MM.1S (cell line): Measurements from ENCODE around the gene NEGR1.

Experiments used
- DNase-seq: peaks from one replicate; pipeline ENCODE4 v3.0.0-alpha.2; 2015
- H2AFZ ChIP-seq: fragments of 300-600 bp; sonication (generic); 2 replicates; pipeline ENCODE4 v1.6.0; 2016; ENCODE audit warnings: antibody characterized with exemption, low read length
- H3F3A ChIP-seq: fragments of 300-600 bp; sonication (generic); 2 replicates; pipeline ENCODE4 v1.6.1; 2016; ENCODE audit warnings: mild to moderate bottlenecking, antibody characterized with exemption, low read length, moderate library complexity, mixed read lengths; ENCODE audit not compliant: insufficient read depth
- H3K27ac ChIP-seq: fragments of 300-600 bp; sonication (generic); 2 replicates; pipeline ENCODE4 v1.5.1; 2016; ENCODE audit warnings: mild to moderate bottlenecking, low read length
- H3K27me3 ChIP-seq: fragments of 300-600 bp; sonication (generic); replicated peaks from 2 replicates; pipeline ENCODE4 v1.6.0; 2016; ENCODE audit warnings: low read length; ENCODE audit not compliant: insufficient read depth
- H3K36me3 ChIP-seq: fragments of 300-600 bp; sonication (generic); replicated peaks from 2 replicates; pipeline ENCODE4 v1.6.1; 2016; ENCODE audit warnings: mild to moderate bottlenecking, low read length, mixed read lengths; ENCODE audit not compliant: insufficient read depth
- H3K4me1 ChIP-seq: fragments of 300-600 bp; sonication (generic); 2 replicates; pipeline ENCODE4 v1.6.1; 2016; ENCODE audit warnings: low read length, mixed read lengths
- H3K4me2 ChIP-seq: fragments of 300-600 bp; sonication (generic); 2 replicates; pipeline ENCODE4 v1.6.0; 2016; ENCODE audit warnings: low read depth, low read length
- H3K4me3 ChIP-seq: fragments of 300-600 bp; sonication (generic); 2 replicates; pipeline ENCODE4 v1.5.1; 2016; ENCODE audit warnings: low read length, mixed read lengths
- H3K79me2 ChIP-seq: fragments of 300-600 bp; sonication (generic); 2 replicates; pipeline ENCODE4 v1.6.1; 2016; ENCODE audit warnings: mixed run types, low read length, mixed read lengths
- H3K9ac ChIP-seq: fragments of 300-600 bp; sonication (generic); 2 replicates; pipeline ENCODE4 v1.6.1; 2016; ENCODE audit warnings: low read length, mixed read lengths
- H3K9me2 ChIP-seq: fragments of 300-600 bp; sonication (generic); replicated peaks from 2 replicates; pipeline ENCODE4 v1.6.1; 2016; ENCODE audit warnings: mild to moderate bottlenecking, low read length, mixed read lengths; ENCODE audit not compliant: insufficient read depth
- H3K9me3 ChIP-seq: fragments of 300-600 bp; sonication (generic); replicated peaks from 2 replicates; pipeline ENCODE4 v1.6.1; 2016; ENCODE audit warnings: mild to moderate bottlenecking, low read length, mixed read lengths; ENCODE audit not compliant: insufficient read depth
- H4K20me1 ChIP-seq: fragments of 300-600 bp; sonication (generic); 2 replicates; pipeline ENCODE4 v1.6.1; 2016; ENCODE audit warnings: mild to moderate bottlenecking, low read length, moderate library complexity, mixed read lengths; ENCODE audit not compliant: insufficient read depth
- EZH2 ChIP-seq: fragments of 300-600 bp; sonication (generic); optimal IDR thresholded peaks from 2 replicates; pipeline ENCODE3; 2017; ENCODE audit warnings: low read depth, mild to moderate bottlenecking, antibody characterized with exemption, low read length, mixed read lengths
- EZH2phosphoT487 ChIP-seq: fragments of 300-600 bp; sonication (generic); IDR thresholded peaks from 2 replicates; pipeline ENCODE4 v1.6.1; 2018; ENCODE audit warnings: antibody characterized with exemption, low read length
- TF ChIP-seq, protein P1 (sequence below): fragments of 300-600 bp; sonication (generic); IDR thresholded peaks from 2 replicates; pipeline ENCODE4 v1.5.1; 2016; ENCODE audit warnings: antibody characterized with exemption, low read length, mixed read lengths

NEGR1 gene

DNA sequence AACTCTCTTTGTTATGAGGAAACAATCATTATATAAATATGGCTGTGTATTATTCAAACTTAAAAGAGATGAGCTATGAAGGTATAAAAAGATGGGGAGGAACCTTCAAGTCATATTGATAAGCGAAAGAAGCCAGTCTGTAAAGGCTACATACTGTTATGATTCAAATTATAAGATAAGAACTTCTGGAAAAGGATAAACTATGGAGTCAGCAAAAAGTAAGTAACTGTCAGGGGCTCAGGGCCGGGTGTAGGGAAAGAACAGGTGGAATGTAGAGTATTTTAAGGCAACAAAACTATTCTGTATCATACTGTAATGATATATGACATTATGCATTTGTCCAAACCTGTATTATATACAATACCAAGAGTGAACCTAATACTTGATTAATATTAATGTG is 628.4 kb downstream of the NEGR1 start:
- DNase-seq, result no peak
- H2AFZ ChIP-seq, result no peak overlapping the region
- no peaks in the 10 kb centered on the region for H3K9me3 ChIP-seq
- H3K27ac ChIP-seq, result no peak overlapping the region
- no peak overlapping the region for H3K4me3 ChIP-seq
- peaks cover 13% of the 10 kb centered on the region; the same call in 1 of the 2 replicates for H3K4me1 ChIP-seq
- no peaks in the 10 kb centered on the region for H3K27me3 ChIP-seq
- TF ChIP-seq EZH2 (no peak), EZH2phosphoT487 (no peak)
- TF ChIP-seq, protein P1, sequence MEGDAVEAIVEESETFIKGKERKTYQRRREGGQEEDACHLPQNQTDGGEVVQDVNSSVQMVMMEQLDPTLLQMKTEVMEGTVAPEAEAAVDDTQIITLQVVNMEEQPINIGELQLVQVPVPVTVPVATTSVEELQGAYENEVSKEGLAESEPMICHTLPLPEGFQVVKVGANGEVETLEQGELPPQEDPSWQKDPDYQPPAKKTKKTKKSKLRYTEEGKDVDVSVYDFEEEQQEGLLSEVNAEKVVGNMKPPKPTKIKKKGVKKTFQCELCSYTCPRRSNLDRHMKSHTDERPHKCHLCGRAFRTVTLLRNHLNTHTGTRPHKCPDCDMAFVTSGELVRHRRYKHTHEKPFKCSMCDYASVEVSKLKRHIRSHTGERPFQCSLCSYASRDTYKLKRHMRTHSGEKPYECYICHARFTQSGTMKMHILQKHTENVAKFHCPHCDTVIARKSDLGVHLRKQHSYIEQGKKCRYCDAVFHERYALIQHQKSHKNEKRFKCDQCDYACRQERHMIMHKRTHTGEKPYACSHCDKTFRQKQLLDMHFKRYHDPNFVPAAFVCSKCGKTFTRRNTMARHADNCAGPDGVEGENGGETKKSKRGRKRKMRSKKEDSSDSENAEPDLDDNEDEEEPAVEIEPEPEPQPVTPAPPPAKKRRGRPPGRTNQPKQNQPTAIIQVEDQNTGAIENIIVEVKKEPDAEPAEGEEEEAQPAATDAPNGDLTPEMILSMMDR, result no peak
- H3K79me2 ChIP-seq, result no peaks in the 10 kb centered on the region
- no peak overlapping the region for H3K9ac ChIP-seq
- no peaks in the 10 kb centered on the region for H3F3A ChIP-seq
- no peaks in the 10 kb centered on the region for H3K9me2 ChIP-seq
- H4K20me1 ChIP-seq, result no peaks in the 10 kb centered on the region
- no peak overlapping the region for H3K4me2 ChIP-seq
- H3K36me3 ChIP-seq, result no peaks in the 10 kb centered on the region

DNA sequence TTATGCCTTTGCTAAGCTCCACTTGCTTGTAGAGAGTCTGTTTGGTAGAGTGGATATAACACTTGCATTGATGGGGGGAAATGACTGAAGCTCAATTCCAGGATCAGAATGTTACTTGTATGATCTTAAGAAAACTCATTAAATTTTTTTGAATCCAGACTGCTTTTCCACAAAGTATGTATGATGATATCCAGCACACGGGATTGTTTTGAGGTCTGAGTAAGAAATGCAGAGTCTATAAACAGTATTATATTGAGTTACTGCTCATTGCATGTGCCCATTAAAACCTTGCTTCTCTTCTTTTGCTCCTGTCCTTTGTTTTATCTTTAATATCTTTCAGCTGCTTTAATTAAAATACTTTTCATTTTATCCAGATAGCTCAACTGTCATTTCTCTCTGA is 631.1 kb downstream of the NEGR1 start:
- H3F3A ChIP-seq, result peaks cover 4% of the 10 kb centered on the region; the same call in 1 of the 2 replicates
- H3K79me2 ChIP-seq, result no peaks in the 10 kb centered on the region
- H4K20me1 ChIP-seq, result no peaks in the 10 kb centered on the region
- H3K36me3 ChIP-seq, result no peaks in the 10 kb centered on the region
- no peaks in the 10 kb centered on the region for H3K27me3 ChIP-seq
- DNase-seq, result no peak
- TF ChIP-seq EZH2 (no peak), EZH2phosphoT487 (no peak)
- TF ChIP-seq, protein P1, result no peak
- no peak overlapping the region for H3K4me3 ChIP-seq
- no peak overlapping the region for H3K9ac ChIP-seq
- H3K4me1 ChIP-seq, result peaks cover 38% of the 10 kb centered on the region
- H3K27ac ChIP-seq, result no peak overlapping the region
- no peaks in the 10 kb centered on the region for H3K9me3 ChIP-seq
- H3K4me2 ChIP-seq, result no peak overlapping the region
- H3K9me2 ChIP-seq, result no peaks in the 10 kb centered on the region
- H2AFZ ChIP-seq, result no peak overlapping the region

DNA sequence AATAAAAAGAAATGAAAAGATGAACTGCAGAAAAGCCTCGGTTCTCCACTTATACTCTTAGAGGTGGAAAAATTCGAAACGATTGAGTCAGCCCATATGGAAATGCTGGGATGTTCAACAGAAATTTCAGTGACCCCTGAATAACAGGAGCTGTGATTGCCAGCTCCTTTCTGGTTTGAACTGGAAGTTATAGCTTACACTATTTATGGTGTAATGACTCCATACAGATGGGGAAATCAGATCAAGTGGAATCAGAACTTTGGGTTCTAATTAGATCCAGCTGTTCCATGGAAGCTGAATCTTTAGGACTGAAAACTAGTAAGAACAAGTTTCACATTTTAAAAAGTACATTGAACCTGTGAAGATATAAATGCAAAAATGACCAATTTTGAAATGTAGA is 632.2 kb downstream of the NEGR1 start:
- TF ChIP-seq, protein P1, result no peak
- TF ChIP-seq EZH2 (no peak), EZH2phosphoT487 (no peak)
- H3K9me3 ChIP-seq, result no peaks in the 10 kb centered on the region
- no peaks in the 10 kb centered on the region for H3K27me3 ChIP-seq
- H4K20me1 ChIP-seq, result no peaks in the 10 kb centered on the region
- no peak overlapping the region for H3K4me3 ChIP-seq
- H2AFZ ChIP-seq, result no peak overlapping the region
- no peak for DNase-seq
- no peak overlapping the region for H3K9ac ChIP-seq
- H3K4me2 ChIP-seq, result no peak overlapping the region
- H3F3A ChIP-seq, result peaks cover 15% of the 10 kb centered on the region
- peaks cover 44% of the 10 kb centered on the region for H3K4me1 ChIP-seq
- H3K9me2 ChIP-seq, result no peaks in the 10 kb centered on the region
- H3K36me3 ChIP-seq, result no peaks in the 10 kb centered on the region
- H3K79me2 ChIP-seq, result no peaks in the 10 kb centered on the region
- no peak overlapping the region for H3K27ac ChIP-seq
